GM12874 (cell line): ENCODE data around the gene EXOC6.

Source experiments
- CTCF ChIP-seq: IDR thresholded peaks from 2 replicates; pipeline ENCODE4 v1.5.1; 2011; ENCODE audit warnings: low read depth, mild to moderate bottlenecking, control low read depth, low read length, moderate library complexity; ENCODE audit not compliant: insufficient read depth

EXOC6 gene

GRCh38 chr10:92811986-92812385, 36.3 kb upstream of the EXOC6 start:
- no peak for TF ChIP-seq CTCF

DNA sequence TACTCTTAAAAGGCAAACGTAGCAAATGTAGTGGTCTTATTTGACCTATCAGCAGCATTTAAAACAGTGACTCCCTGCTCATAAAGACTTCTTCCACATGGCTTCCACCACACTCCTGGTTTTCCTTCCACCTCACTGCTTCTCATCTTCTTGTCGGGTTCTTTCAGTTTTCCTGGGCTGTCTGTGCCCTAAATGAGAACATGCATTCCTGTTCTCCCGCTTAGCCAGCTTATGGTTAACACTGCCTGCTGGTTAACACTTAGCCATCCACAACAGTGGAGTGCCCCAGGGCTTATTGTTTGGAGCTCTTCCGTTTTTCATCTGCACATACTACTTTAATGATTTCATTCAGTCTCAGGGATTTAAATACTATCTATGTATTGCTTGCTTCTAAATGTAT, 34.3 kb upstream of the EXOC6 start:
- TF ChIP-seq CTCF = no peak

GRCh38 chr10:92814790-92815189, 33.5 kb upstream of the EXOC6 start:
- TF ChIP-seq CTCF = no peak

DNA sequence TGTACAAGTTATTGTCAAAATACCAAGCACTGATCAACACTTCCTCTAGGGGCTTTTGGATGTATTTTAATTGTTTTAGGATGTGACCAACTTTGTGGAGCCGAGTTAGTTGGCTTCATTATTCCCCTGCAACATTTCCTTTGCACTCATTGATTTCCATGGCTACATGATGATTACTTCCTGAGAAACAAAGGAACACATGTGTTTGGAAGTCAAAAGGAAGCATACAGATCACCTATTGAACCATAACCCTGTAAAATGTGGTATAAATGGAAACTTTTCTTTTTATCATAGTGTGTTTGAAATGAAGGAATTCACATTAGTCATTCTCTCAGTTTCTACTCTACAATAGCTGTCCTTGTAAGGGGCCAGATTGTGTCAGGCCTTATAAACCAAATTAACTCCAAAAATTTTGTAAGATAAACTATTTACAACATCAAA, 32.2 kb upstream of the EXOC6 start:
- no peak for TF ChIP-seq CTCF

DNA sequence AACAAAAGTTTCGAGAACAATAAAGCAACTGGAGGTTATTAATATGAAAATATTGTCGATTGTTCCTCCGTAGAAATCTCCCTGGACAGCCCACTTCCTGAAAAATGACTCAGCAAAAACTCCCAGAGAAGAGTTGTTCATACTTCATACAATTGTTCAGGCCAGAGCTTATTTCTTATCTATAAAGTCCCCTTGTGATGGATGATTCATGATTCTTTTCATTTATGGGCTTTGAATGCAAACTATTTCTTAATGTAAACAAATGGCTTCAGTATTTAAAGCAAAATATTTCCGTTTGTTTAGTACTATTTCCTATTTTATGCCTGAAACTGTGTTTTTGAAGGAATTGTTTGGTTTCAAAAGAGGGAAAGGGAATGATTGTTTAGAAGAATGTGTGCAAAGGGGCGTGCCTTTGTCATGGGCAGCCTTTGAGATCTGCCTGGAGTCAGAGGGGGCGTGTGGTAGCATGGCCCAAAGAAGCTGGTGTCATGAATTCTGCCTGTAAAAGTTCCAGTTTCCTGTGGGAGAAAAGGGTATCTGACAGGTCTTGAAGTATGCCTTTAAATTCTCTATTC, 26.2 kb upstream of the EXOC6 start:
- no peak for TF ChIP-seq CTCF

DNA sequence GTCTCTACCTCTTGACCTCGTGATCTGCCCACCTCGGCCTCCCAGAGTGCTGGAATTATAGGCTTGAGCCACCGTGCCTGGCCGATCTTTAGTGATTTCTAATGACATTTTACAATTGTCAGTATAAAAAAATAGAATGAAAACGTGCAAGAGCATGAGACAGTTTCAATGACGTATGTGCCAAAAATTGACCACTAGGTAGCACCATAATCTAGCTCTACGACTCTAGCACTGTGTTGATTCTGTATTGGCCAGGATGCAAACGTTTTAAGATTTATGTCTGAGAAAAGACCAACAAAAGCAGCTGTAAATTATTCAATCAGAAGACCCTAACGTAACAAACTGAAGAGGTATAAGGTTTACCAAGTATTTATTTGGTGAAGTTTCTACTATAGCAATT, 25.4 kb upstream of the EXOC6 start:
- TF ChIP-seq CTCF = peak; percentile 19; the same call in 1 of the 2 replicates

GRCh38 chr10:92826061-92826460, 22.3 kb upstream of the EXOC6 start:
- TF ChIP-seq CTCF = no peak
